ENCODE results near the gene NSUN4.
"Not testable (repeated sequence)": the region's sequence is repeated elsewhere in the genome, so short reads cannot be mapped to it uniquely, and the experiment has no call there.

The NSUN4 gene

GRCh38 chr1:46340404-46341221 lies at the start of gene NSUN4:
Gene NSUN4, plus strand, starts transcription at chr1:46340807. Its CDS starts 20 bp downstream, at chr1:46340827.
- peak; percentile 94 for DNase-seq

- DNase-seq, result no peak
Measured at GRCh38 chr1:46295306-46295705, 45.3 kb upstream of the NSUN4 start.

GRCh38 chr1:46298387-46298786 lies 42.2 kb upstream of the NSUN4 start:
- no peak for DNase-seq

- DNase-seq, result peak; percentile 56
Measured at GRCh38 chr1:46300673-46301405, 39.8 kb upstream of the NSUN4 start.

GRCh38 chr1:46301406-46301807 lies 39.2 kb upstream of the NSUN4 start:
- DNase-seq, result no peak

- DNase-seq, result peak; percentile 28
Measured at GRCh38 chr1:46301808-46302640, 38.6 kb upstream of the NSUN4 start.

GRCh38 chr1:46302641-46303037 lies 38.0 kb upstream of the NSUN4 start:
- DNase-seq, result peak; percentile 9

GRCh38 chr1:46303038-46303871 lies 37.4 kb upstream of the NSUN4 start, which contains the start of the genes LRRC41 and UQCRH:
Gene LRRC41, minus strand, starts transcription at chr1:46303616. Its CDS starts 294 bp downstream, at chr1:46303322.
Gene UQCRH, plus strand, starts transcription at chr1:46303698. Its CDS starts 69 bp downstream, at chr1:46303767.
- peak; percentile 96 for DNase-seq

GRCh38 chr1:46303872-46304326 lies 36.7 kb upstream of the NSUN4 start:
- no peak for DNase-seq

GRCh38 chr1:46306159-46306530 lies 34.5 kb upstream of the NSUN4 start:
- DNase-seq, result no peak

- DNase-seq, result no peak
Measured at GRCh38 chr1:46309401-46310159, 31.0 kb upstream of the NSUN4 start.

- DNase-seq, result no peak
Measured at GRCh38 chr1:46310321-46310720, 30.3 kb upstream of the NSUN4 start.

GRCh38 chr1:46315669-46316403 lies 24.8 kb upstream of the NSUN4 start:
- DNase-seq, result peak; percentile 23

GRCh38 chr1:46317323-46317722 lies 23.3 kb upstream of the NSUN4 start:
- no peak for DNase-seq

- not testable (repeated sequence) for DNase-seq
Measured at GRCh38 chr1:46319301-46319700, 21.3 kb upstream of the NSUN4 start.

- not testable (repeated sequence) for DNase-seq
Measured at GRCh38 chr1:46319960-46320914, 20.4 kb upstream of the NSUN4 start.

GRCh38 chr1:46322191-46322590 lies 18.4 kb upstream of the NSUN4 start:
- not testable (repeated sequence) for DNase-seq

GRCh38 chr1:46325285-46326076 lies 15.1 kb upstream of the NSUN4 start:
- not testable (repeated sequence) for DNase-seq
